Measurements from ENCODE around the gene NACC2. TPM values are rescaled to one million over a fixed set of nuclear protein-coding genes. Genes with fewer than 3 reads are reported as not detected.

NACC2 gene
- total and polyA plus RNA-seq, 9 of the 15 experiments (the other 6 are each of a cell fraction or from before 2014, with no cell fraction given), result 0.70 to 25.1 (median 5.6) TPM

DNA sequence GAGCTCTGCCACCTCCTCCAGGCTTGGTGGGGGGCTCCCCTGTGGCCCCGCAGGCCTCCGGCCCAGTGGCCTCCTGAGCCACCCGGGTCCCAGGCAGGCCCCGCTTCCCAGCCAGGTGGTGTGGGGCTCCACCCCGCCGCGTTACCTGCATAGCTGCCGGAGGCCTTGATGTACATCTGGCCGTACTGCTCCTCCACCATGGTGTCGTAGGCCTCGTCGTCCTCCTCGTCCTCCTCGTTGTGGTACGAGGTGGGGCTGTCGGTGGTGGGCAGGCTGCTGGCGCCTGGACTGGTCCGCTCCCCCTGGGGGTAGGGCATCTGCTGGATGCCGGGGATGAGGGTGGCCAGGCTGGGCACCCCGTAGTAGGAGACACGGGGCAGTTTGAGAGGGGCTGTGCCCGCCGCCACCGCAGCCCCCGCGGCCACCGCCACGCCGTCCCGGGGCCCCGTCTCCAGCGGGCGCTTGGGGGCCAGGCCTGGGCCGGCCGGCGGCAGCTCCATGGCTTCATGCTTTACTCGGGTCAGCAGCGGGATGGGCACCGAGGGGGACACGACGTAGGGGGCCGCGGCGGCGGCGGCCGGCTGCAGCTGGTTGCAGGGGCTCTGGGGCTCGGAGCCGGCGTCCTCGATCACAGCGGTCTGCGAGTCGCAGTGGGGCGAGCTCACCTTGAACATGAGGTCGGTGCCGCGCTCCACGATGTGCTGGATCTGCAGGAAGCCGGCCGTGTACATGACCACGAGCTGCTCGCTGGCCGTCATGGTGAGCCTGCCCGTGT, 45.4 kb downstream of the NACC2 start:
- TF ChIP-seq GTF2F1 (IDR thresholded peaks at IDR 0.05; ENCODE audit: low read depth, low read length) (no peak), SIN3A (IDR thresholded peaks at IDR 0.05; ENCODE audit: borderline replicate concordance in 2 of 2, control insufficient read depth in 1 of 2, low read depth in 2 of 2, low read length in 2 of 2) (no peak), FOS (IDR thresholded peaks at IDR 0.05; ENCODE audit: extremely low read depth, insufficient read length) (no peak)
- Histone ChIP-seq H2AFZ (ENCODE audit: low read depth, low read length) (no peak overlapping the region), H3K4me2 (ENCODE audit: insufficient read depth, low read length) (no peak overlapping the region), H3K36me3 (ENCODE audit: control insufficient read depth, insufficient read depth, low read length) (peaks cover 65% of the 10 kb centered on the region; the same call in 1 of the 3 replicates), H3K4me1 (replicated peaks in 1 of 2; ENCODE audit: control insufficient read depth in 2 of 2, insufficient read depth in 2 of 2, low read length in 2 of 2) (peaks cover 0 to 66% of the 10 kb centered on the region in 2 experiments; a peak in 2 of 5 replicates), H3K27ac (ENCODE audit: extremely low read depth, low read depth, low read length) (no peak overlapping the region), H3K27me3 (ENCODE audit: control insufficient read depth in 2 of 2, insufficient read depth in 2 of 2, low read length in 2 of 2) (no peaks in the 10 kb centered on the region), H3K9me1 (ENCODE audit: control insufficient read depth, insufficient read depth, low read length) (peaks cover 3% of the 10 kb centered on the region), H4K20me1 (replicated peaks; ENCODE audit: control insufficient read depth, insufficient read depth, low read length) (peaks cover 6% of the 10 kb centered on the region), H3K4me3 (no peak overlapping the region), H3K79me2 (ENCODE audit: control insufficient read depth, insufficient read depth, low read length) (peaks cover 16% of the 10 kb centered on the region; the same call in 2 of the 3 replicates), H3K9me3 (replicated peaks; ENCODE audit: control insufficient read depth, insufficient read depth, low read depth, low read length) (no peaks in the 10 kb centered on the region), H3K9ac (ENCODE audit: insufficient read depth in 1 of 2, low read depth in 2 of 2, low read length in 2 of 2) (no peak overlapping the region; a peak in 1 of 4 replicates)
- DNase-seq (ENCODE audit: extremely low read depth in 1 of 4, low spot score in 3 of 4) (no peak), ATAC-seq (no peak), FAIRE-seq (no peak)
- no TSS peak for BruUV-seq (replicated peaks)
- 97% methylated on average over 42 of the region's 65 CpGs for whole genome bisulfite sequencing (ENCODE audit: insufficient coverage, low coverage, missing lambda C conversion rate)
- in situ Hi-C loops (cut with MboI) (no loop called here), intact Hi-C loops (cut with micrococcal nuclease) (no loop called here)
- POLR2A ChIA-PET, result interaction anchor here (0.6 to 0.8 kb wide), 2 partner anchors 12 to 53 kb away, joined by 3 read pairs; no protein-coding TSS in a partner anchor
- CTCF ChIA-PET (ENCODE audit: low intra/inter-chr PET ratio), result no interaction called here

Measured in K562 (cell line).